Astrocyte (in vitro differentiated cells and primary cell): ENCODE results near the gene CYTH3. TPM values are rescaled to one million over a fixed set of nuclear protein-coding genes. Genes with fewer than 3 reads are reported as not detected.

ENCODE experiments used
- DNase-seq: peaks from one replicate; pipeline ENCODE4 v3.0.0-alpha.2; 2010; ENCODE audit warnings: low read depth
- FAIRE-seq: peaks from 2 replicates; lab custom pipeline; 2011; peaks lifted over from hg19 to GRCh38; lab: Jason Lieb, UNC
- H2AFZ ChIP-seq: 2 replicates; pipeline ENCODE4 v1.6.0; 2012; ENCODE audit warnings: low read depth, low read length, inconsistent platforms
- H3K27ac ChIP-seq: 2 replicates; pipeline ENCODE4 v1.5.1; 2011; ENCODE audit warnings: low read depth, low read length, inconsistent platforms
- H3K27me3 ChIP-seq: 2 replicates; pipeline ENCODE4 v1.6.0; 2011; ENCODE audit warnings: low read length, inconsistent platforms; ENCODE audit not compliant: insufficient read depth
- H3K36me3 ChIP-seq: 2 replicates; pipeline ENCODE4 v1.5.1; 2011; ENCODE audit warnings: low read length, inconsistent platforms; ENCODE audit not compliant: insufficient read depth
- H3K4me1 ChIP-seq: 2 replicates; pipeline ENCODE4 v1.5.1; 2011; ENCODE audit warnings: low read length, inconsistent platforms; ENCODE audit not compliant: insufficient read depth
- H3K4me2 ChIP-seq: 2 replicates; pipeline ENCODE4 v1.6.0; 2012; ENCODE audit warnings: low read length, inconsistent platforms
- H3K4me3 ChIP-seq: 2 replicates; pipeline ENCODE4 v1.5.1; 2011; ENCODE audit warnings: low read depth, mild to moderate bottlenecking, low read length, inconsistent platforms; ENCODE audit not compliant: insufficient read depth
- H3K79me2 ChIP-seq: 2 replicates; pipeline ENCODE4 v1.6.0; 2012; ENCODE audit warnings: mild to moderate bottlenecking, low read length, inconsistent platforms; ENCODE audit not compliant: insufficient read depth
- H3K9ac ChIP-seq: 2 replicates; pipeline ENCODE4 v1.6.0; 2012; ENCODE audit warnings: mild to moderate bottlenecking, low read length, inconsistent platforms
- H3K9me3 ChIP-seq: 2 replicates; pipeline ENCODE4 v1.5.1; 2012; ENCODE audit warnings: low read depth, mild to moderate bottlenecking, low read length, inconsistent platforms; ENCODE audit not compliant: insufficient read depth
- H4K20me1 ChIP-seq: 2 replicates; pipeline ENCODE4 v1.6.0; 2012; ENCODE audit warnings: low read length, inconsistent platforms; ENCODE audit not compliant: insufficient read depth
- H3K27ac Mint-ChIP-seq: one replicate; pipeline ENCODE4 v1.8.0; 2021; ENCODE audit warnings: mild to moderate bottlenecking, mixed read lengths; ENCODE audit not compliant: unreplicated experiment
- H3K27me3 Mint-ChIP-seq: one replicate; pipeline ENCODE4 v1.8.0; 2021; ENCODE audit warnings: low read depth, mixed read lengths; ENCODE audit not compliant: unreplicated experiment
- H3K36me3 Mint-ChIP-seq: one replicate; pipeline ENCODE4 v1.8.0; 2021; ENCODE audit warnings: low read depth, mixed read lengths; ENCODE audit not compliant: unreplicated experiment
- H3K4me1 Mint-ChIP-seq: one replicate; pipeline ENCODE4 v1.8.0; 2021; ENCODE audit warnings: low read depth, mixed read lengths; ENCODE audit not compliant: unreplicated experiment
- H3K4me3 Mint-ChIP-seq: one replicate; pipeline ENCODE4 v1.8.0; 2021; ENCODE audit warnings: mild to moderate bottlenecking, moderate library complexity, mixed read lengths; ENCODE audit not compliant: unreplicated experiment
- H3K9me3 Mint-ChIP-seq: one replicate; pipeline ENCODE4 v1.8.0; 2021; ENCODE audit warnings: mild to moderate bottlenecking, mixed read lengths; ENCODE audit not compliant: unreplicated experiment
- CTCF ChIP-seq: IDR thresholded peaks from 2 replicates; pipeline ENCODE4 v1.5.1; 2011; ENCODE audit warnings: low read depth, mild to moderate bottlenecking, inconsistent platforms, low read length, moderate library complexity; ENCODE audit not compliant: insufficient read depth
- EZH2 ChIP-seq: IDR thresholded peaks from 2 replicates; pipeline ENCODE4 v1.6.1; 2012; ENCODE audit warnings: mild to moderate bottlenecking, low read length, inconsistent platforms; ENCODE audit not compliant: insufficient read depth
- total RNA-seq: library from RNA; stranded (reverse); gene quantifications from 2 replicates; pipeline ENCODE4 v1.2.1, GENCODE V29; 2021

Gene CYTH3
- total RNA-seq, 1 donor from 2014 or later: 29.3 TPM

- H3K4me3 Mint-ChIP-seq: no peak overlapping the region
- no peaks in the 10 kb centered on the region for H3K27me3 ChIP-seq
- H3K27ac Mint-ChIP-seq: no peak overlapping the region
- H3K4me3 ChIP-seq: no peak overlapping the region
- H2AFZ ChIP-seq: no peak overlapping the region
- H3K9me3 ChIP-seq: no peaks in the 10 kb centered on the region
- H3K4me2 ChIP-seq: no peak overlapping the region
- H4K20me1 ChIP-seq: no peaks in the 10 kb centered on the region
- H3K4me1 ChIP-seq: peaks cover 66% of the 10 kb centered on the region
- H3K9ac ChIP-seq: no peak overlapping the region
- peak overlapping the region; percentile 28 for H3K27ac ChIP-seq
- peaks cover 50% of the 10 kb centered on the region for H3K4me1 Mint-ChIP-seq
- no peak for DNase-seq
- no peak for TF ChIP-seq CTCF
- TF ChIP-seq EZH2: no peak
- peaks cover 6% of the 10 kb centered on the region for H3K36me3 Mint-ChIP-seq
- peaks cover 81% of the 10 kb centered on the region for H3K79me2 ChIP-seq
- H3K36me3 ChIP-seq: no peaks in the 10 kb centered on the region
- H3K9me3 Mint-ChIP-seq: no peaks in the 10 kb centered on the region
- no peak for FAIRE-seq
- H3K27me3 Mint-ChIP-seq: no peaks in the 10 kb centered on the region
Measured at GRCh38 chr7:6250364-6250833, 22.0 kb downstream of the CYTH3 start.

GRCh38 chr7:6249043-6249442, 23.4 kb downstream of the CYTH3 start:
- no peak overlapping the region for H3K9ac ChIP-seq
- H3K4me3 ChIP-seq: no peak overlapping the region
- Mint-ChIP-seq H3K4me1 (peaks cover 44% of the 10 kb centered on the region), H3K27ac (no peak overlapping the region), H3K4me3 (no peak overlapping the region), H3K36me3 (peaks cover 6% of the 10 kb centered on the region), H3K27me3 (no peaks in the 10 kb centered on the region), H3K9me3 (no peaks in the 10 kb centered on the region)
- H3K27me3 ChIP-seq: no peaks in the 10 kb centered on the region
- H3K4me1 ChIP-seq: peaks cover 56% of the 10 kb centered on the region
- H3K4me2 ChIP-seq: peak overlapping the region; percentile 64
- no peaks in the 10 kb centered on the region for H3K36me3 ChIP-seq
- TF ChIP-seq CTCF: no peak
- TF ChIP-seq EZH2: no peak
- FAIRE-seq (no peak), DNase-seq (no peak)
- no peaks in the 10 kb centered on the region for H3K9me3 ChIP-seq
- peak overlapping the region; percentile 63 for H3K27ac ChIP-seq
- H4K20me1 ChIP-seq: no peaks in the 10 kb centered on the region
- peaks cover 73% of the 10 kb centered on the region for H3K79me2 ChIP-seq
- no peak overlapping the region for H2AFZ ChIP-seq

- Histone ChIP-seq H4K20me1 (no peaks in the 10 kb centered on the region), H3K36me3 (no peaks in the 10 kb centered on the region), H3K9ac (peak overlapping the region; percentile 41), H3K4me1 (peaks cover 56% of the 10 kb centered on the region), H3K79me2 (peaks cover 75% of the 10 kb centered on the region), H2AFZ (no peak overlapping the region), H3K27me3 (no peaks in the 10 kb centered on the region), H3K9me3 (no peaks in the 10 kb centered on the region), H3K4me3 (no peak overlapping the region), H3K27ac (peak overlapping the region; percentile 63), H3K4me2 (peak overlapping the region; percentile 64)
- peak; percentile 60 for FAIRE-seq
- no peak for TF ChIP-seq EZH2
- no peak for TF ChIP-seq CTCF
- H3K27ac Mint-ChIP-seq: peak overlapping the region; percentile 70
- H3K4me1 Mint-ChIP-seq: peaks cover 44% of the 10 kb centered on the region
- peak overlapping the region; percentile 40 for H3K4me3 Mint-ChIP-seq
- peak; percentile 83 for DNase-seq
- H3K36me3 Mint-ChIP-seq: peaks cover 6% of the 10 kb centered on the region
- H3K9me3 Mint-ChIP-seq: no peaks in the 10 kb centered on the region
- no peaks in the 10 kb centered on the region for H3K27me3 Mint-ChIP-seq
Measured at GRCh38 chr7:6248581-6248980, 23.8 kb downstream of the CYTH3 start.
